ENCODE measurements around the gene STX10. TPM values are rescaled to one million over a fixed set of nuclear protein-coding genes. Genes with fewer than 3 reads are reported as not detected.
"Not testable (repeated sequence)": the region's sequence is repeated elsewhere in the genome, so short reads cannot be mapped to it uniquely, and the experiment has no call there.

The STX10 gene
- total and polyA plus RNA-seq, 12 donors = 16.0 to 182 (median 65.0) TPM

GRCh38 chr19:13190781-13191540 lies 40.8 kb upstream of the STX10 start:
- Histone ChIP-seq H3K27ac (no peak overlapping the region), H3K4me3 (no peak overlapping the region), H3K27me3 (no peaks in the 10 kb centered on the region), H3K4me1 (replicated peaks in 1 of 2) (no peaks in the 10 kb centered on the region), H3K36me3 (replicated peaks in 1 of 2) (no peaks in the 10 kb centered on the region), H3K9me3 (replicated peaks in 1 of 3) (no peaks in the 10 kb centered on the region)
- no peak for DNase-seq
- WGBS, 4 donors = 70 to 76% (median 74%) methylated on average over 19 of the region's 19 CpGs
- TF ChIP-seq CTCF (IDR thresholded peaks at IDR 0.05) = no peak
- TF ChIP-seq POLR2A (IDR thresholded peaks at IDR 0.05) = no peak
- intact Hi-C loops (cut with DNase I) = no loop called here

- Histone ChIP-seq H3K27ac (no peak overlapping the region), H3K36me3 (replicated peaks in 1 of 2) (no peaks in the 10 kb centered on the region), H3K4me1 (replicated peaks in 1 of 2) (no peaks in the 10 kb centered on the region), H3K9me3 (replicated peaks in 1 of 3) (no peaks in the 10 kb centered on the region), H3K27me3 (no peaks in the 10 kb centered on the region), H3K4me3 (no peak overlapping the region)
- WGBS, 4 donors = 82 to 92% (median 86%) methylated on average over 4 of the region's 4 CpGs
- TF ChIP-seq CTCF (IDR thresholded peaks at IDR 0.05) (no peak), POLR2A (IDR thresholded peaks at IDR 0.05) (no peak)
- DNase-seq = no peak
- intact Hi-C loops (cut with DNase I) = no loop called here
These were observed 39.4 kb upstream of the STX10 start for GRCh38 chr19:13189600-13189999.

GRCh38 chr19:13187419-13187818 lies 37.2 kb upstream of the STX10 start:
- no peak for DNase-seq
- WGBS, 4 donors = 88 to 100% (median 93%) methylated on average over 4 of the region's 4 CpGs
- no peak overlapping the region for H3K4me3 ChIP-seq
- H3K27ac ChIP-seq = no peak overlapping the region
- no peaks in the 10 kb centered on the region for H3K27me3 ChIP-seq
- no peaks in the 10 kb centered on the region for H3K4me1 ChIP-seq (replicated peaks in 1 of 2)
- no peaks in the 10 kb centered on the region for H3K9me3 ChIP-seq (replicated peaks in 1 of 3)
- no peaks in the 10 kb centered on the region for H3K36me3 ChIP-seq (replicated peaks in 1 of 2)
- TF ChIP-seq CTCF (IDR thresholded peaks at IDR 0.05) (no peak), POLR2A (IDR thresholded peaks at IDR 0.05) (no peak)
- intact Hi-C loops (cut with DNase I) = no loop called here

- H3K4me3 ChIP-seq; H3K27ac ChIP-seq; DNase-seq; H3K36me3 ChIP-seq (replicated peaks in 1 of 2); H3K27me3 ChIP-seq; intact Hi-C loops (cut with DNase I); H3K9me3 ChIP-seq (replicated peaks in 1 of 3); H3K4me1 ChIP-seq (replicated peaks in 1 of 2): not testable (repeated sequence)
- 91 to 100% (median 93%) methylated on average over 8 to 38 of the region's 38 CpGs for WGBS, 4 donors
These were observed 36.5 kb upstream of the STX10 start for GRCh38 chr19:13186688-13187087.

- H3K4me1 ChIP-seq (replicated peaks in 1 of 2) = peaks cover 8 to 10% of the 10 kb centered on the region in 2 donors
These were observed 35.8 kb upstream of the STX10 start for GRCh38 chr19:13185763-13186657.

GRCh38 chr19:13184926-13185325 lies 34.8 kb upstream of the STX10 start:
- H3K27me3 ChIP-seq; DNase-seq; H3K4me3 ChIP-seq; intact Hi-C loops (cut with DNase I); H3K9me3 ChIP-seq (replicated peaks in 1 of 3); H3K36me3 ChIP-seq (replicated peaks in 1 of 2); H3K27ac ChIP-seq: not testable (repeated sequence)
- peaks cover 8 to 10% of the 10 kb centered on the region in 2 donors for H3K4me1 ChIP-seq (replicated peaks in 1 of 2)
- 56 to 95% (median 66%) methylated on average over 20 to 23 of the region's 23 CpGs for WGBS, 4 donors

More at GRCh38 chr19:13185763-13186657, 35.8 kb upstream of the STX10 start:
- 83 to 93% (median 85%) methylated on average over 20 to 22 of the region's 22 CpGs for WGBS, 4 donors
- H3K36me3 ChIP-seq (replicated peaks in 1 of 2); H3K27me3 ChIP-seq; DNase-seq; H3K4me3 ChIP-seq; H3K9me3 ChIP-seq (replicated peaks in 1 of 3); intact Hi-C loops (cut with DNase I); H3K27ac ChIP-seq: not testable (repeated sequence)

Data from adrenal gland (tissue), 12 donors.